CD14-positive monocyte (primary cell): Measurements from ENCODE around the gene MCL1. TPM values are rescaled to one million over a fixed set of nuclear protein-coding genes. Genes with fewer than 3 reads are reported as not detected.

Experiments used
- DNase-seq, 3 donors: peaks; one replicate each; pipeline ENCODE4 v3.0.0-alpha.2; 2011 to 2022
- H2AFZ ChIP-seq: 2 replicates; pipeline ENCODE4 v1.6.0; 2012; ENCODE audit warnings: mild to moderate bottlenecking, low read depth, low read length, inconsistent platforms; ENCODE audit not compliant: insufficient read depth, poor library complexity, severe bottlenecking
- H3K27ac ChIP-seq, 2 donors: 1 replicate in 1 of 2; 2 replicates in 1 of 2; pipeline ENCODE4 v1.5.1; 2012 to 2013; ENCODE audit warnings: low read length in 2 of 2, control low read depth in 1 of 2, inconsistent platforms in 1 of 2, low read depth in 1 of 2, mild to moderate bottlenecking in 1 of 2
- H3K27me3 ChIP-seq, 2 donors: one replicate each; pipeline versions ENCODE4 v1.6.0 to v1.6.1; 2011 to 2013; ENCODE audit warnings: low read length in 2 of 2; ENCODE audit not compliant: control insufficient read depth in 2 of 2, insufficient read depth in 2 of 2
- H3K36me3 ChIP-seq, 2 donors: replicated peaks in 1 of 2; 1 replicate in 1 of 2; 2 replicates in 1 of 2; pipeline versions ENCODE4 v1.5.1 to v1.6.1; 2012 to 2013; ENCODE audit warnings: low read length in 2 of 2, control low read depth in 1 of 2, inconsistent platforms in 1 of 2, mild to moderate bottlenecking in 1 of 2; ENCODE audit not compliant: insufficient read depth in 2 of 2, control insufficient read depth in 1 of 2
- H3K4me1 ChIP-seq, 2 donors: 1 replicate in 1 of 2; 2 replicates in 1 of 2; pipeline versions ENCODE4 v1.5.1 to v1.6.1; 2012 to 2013; ENCODE audit warnings: low read length in 2 of 2, control low read depth in 1 of 2, inconsistent platforms in 1 of 2, mild to moderate bottlenecking in 1 of 2, moderate library complexity in 1 of 2; ENCODE audit not compliant: insufficient read depth in 2 of 2, control insufficient read depth in 1 of 2
- H3K4me2 ChIP-seq: replicated peaks from 2 replicates; pipeline ENCODE3; 2012; ENCODE audit warnings: low read length, moderate library complexity, mild to moderate bottlenecking; ENCODE audit not compliant: poor library complexity, severe bottlenecking; ENCODE audit errors: extremely low read depth
- H3K4me3 ChIP-seq, 3 experiments: fragments of 200-600 bp in 1 of 3; sonication (generic) in 1 of 3; replicated peaks in 1 of 3; 1 replicate in 2 of 3; 2 replicates in 1 of 3; pipeline ENCODE4 v1.5.1; 2011 to 2013; ENCODE audit warnings: low read length in 3 of 3, mild to moderate bottlenecking in 3 of 3, control low read depth in 2 of 3, low read depth in 2 of 3, inconsistent platforms in 1 of 3, moderate library complexity in 1 of 3
- H3K79me2 ChIP-seq: 2 replicates; pipeline ENCODE4 v1.6.0; 2012; ENCODE audit warnings: mild to moderate bottlenecking, control low read depth, inconsistent platforms, low read length, moderate library complexity; ENCODE audit not compliant: insufficient read depth
- H3K9ac ChIP-seq: 2 replicates; pipeline ENCODE4 v1.6.0; 2017; ENCODE audit warnings: low read length, mild to moderate bottlenecking; ENCODE audit not compliant: insufficient read depth, poor library complexity, severe bottlenecking
- H3K9me3 ChIP-seq, 2 donors: replicated peaks in 1 of 2; 1 replicate in 1 of 2; 2 replicates in 1 of 2; pipeline versions ENCODE4 v1.5.1 to v1.6.1; 2012 to 2013; ENCODE audit warnings: low read length in 2 of 2, control low read depth in 1 of 2; ENCODE audit not compliant: control insufficient read depth in 1 of 2, insufficient read depth in 1 of 2
- H4K20me1 ChIP-seq: 2 replicates; pipeline ENCODE4 v1.6.0; 2012; ENCODE audit warnings: mild to moderate bottlenecking, low read length, control low read depth, moderate library complexity; ENCODE audit not compliant: insufficient read depth
- H3K27ac Mint-ChIP-seq, 7 donors: one replicate each; pipeline ENCODE4 v1.8.0; 2020; ENCODE audit warnings: mild to moderate bottlenecking in 7 of 7, mixed read lengths in 7 of 7, moderate library complexity in 6 of 7, inconsistent platforms in 2 of 7
- H3K27me3 Mint-ChIP-seq, 3 donors: one replicate each; pipeline ENCODE4 v1.8.0; 2021 to 2022; ENCODE audit warnings: low read depth in 3 of 3, mild to moderate bottlenecking in 3 of 3, mixed read lengths in 3 of 3, moderate library complexity in 3 of 3, inconsistent platforms in 1 of 3
- H3K36me3 Mint-ChIP-seq, 2 donors: one replicate each; pipeline ENCODE4 v1.8.0; 2020; ENCODE audit warnings: mixed read lengths in 2 of 2, inconsistent platforms in 1 of 2, mild to moderate bottlenecking in 1 of 2
- H3K4me1 Mint-ChIP-seq: one replicate; pipeline ENCODE4 v1.8.0; 2020; ENCODE audit warnings: mild to moderate bottlenecking, mixed read lengths
- H3K4me3 Mint-ChIP-seq, 2 donors: one replicate each; pipeline ENCODE4 v1.8.0; 2020; ENCODE audit warnings: mild to moderate bottlenecking in 2 of 2, mixed read lengths in 2 of 2, moderate library complexity in 1 of 2
- H3K9me3 Mint-ChIP-seq, 7 donors: one replicate each; pipeline ENCODE4 v1.8.0; 2020 to 2022; ENCODE audit warnings: mixed read lengths in 7 of 7, mild to moderate bottlenecking in 6 of 7, moderate library complexity in 6 of 7, inconsistent platforms in 2 of 7
- WGBS: methylation state at CpG from one replicate; pipeline ENCODE4 v1.1.5; 2013; ENCODE audit warnings: missing lambda C conversion rate; ENCODE audit not compliant: insufficient coverage; 5-methylcytosine and 5-hydroxymethylcytosine counted together
- intact Hi-C, 2 donors: fragments of 100-400 bp; cut with micrococcal nuclease; formaldehyde crosslinking; loops; one replicate each; pipeline versions ENCODE4 v1.15.0 to v1.15.1; 2023
- polyA plus RNA-seq, 3 donors: library from polyadenylated mRNA; depleted of rRNA in 1 of 3; unstranded in 2 of 3; stranded (reverse) in 1 of 3; fragments of 300-500 nt in 2 of 3; fragments of >200 nt in 1 of 3; fragmentation: Illumina TruSeq in 2 of 3; gene quantifications; 1 replicate in 2 of 3; 2 replicates in 1 of 3; pipeline ENCODE4 v1.2.3, GENCODE V29; 2012 to 2021
- TF ChIP-seq, protein P1 (sequence below): fragments of 200-600 bp; IDR thresholded peaks from one replicate; pipeline ENCODE4 v1.8.0; 2022; ENCODE audit warnings: antibody characterized with exemption, mild to moderate bottlenecking

Gene MCL1
- polyA plus RNA-seq, 3 donors: 287 to 2,076 (median 301) TPM

- H2AFZ ChIP-seq: no peak overlapping the region
- Mint-ChIP-seq H3K9me3 (peaks cover 0 to 2% (median 0%) of the 10 kb centered on the region in 7 donors), H3K4me1 (peaks cover 27% of the 10 kb centered on the region), H3K4me3 (no peak overlapping the region), H3K27me3 (peaks cover 0 to 1% (median 0%) of the 10 kb centered on the region in 3 donors), H3K36me3 (peaks cover 12 to 21% of the 10 kb centered on the region in 2 donors), H3K27ac (no peak overlapping the region)
- no peaks in the 10 kb centered on the region for H3K9me3 ChIP-seq
- intact Hi-C loops: no loop called here
- no peaks in the 10 kb centered on the region for H3K79me2 ChIP-seq
- no peak overlapping the region for H3K9ac ChIP-seq
- no peak overlapping the region for H3K4me3 ChIP-seq
- no CpG with 5 or more reads among the region's 3 CpGs for WGBS
- no peak overlapping the region for H3K4me2 ChIP-seq
- H3K4me1 ChIP-seq: peaks cover 16% of the 10 kb centered on the region in 2 donors
- no peak for DNase-seq
- H4K20me1 ChIP-seq: no peaks in the 10 kb centered on the region
- H3K27me3 ChIP-seq: no peaks in the 10 kb centered on the region
- TF ChIP-seq, protein P1, sequence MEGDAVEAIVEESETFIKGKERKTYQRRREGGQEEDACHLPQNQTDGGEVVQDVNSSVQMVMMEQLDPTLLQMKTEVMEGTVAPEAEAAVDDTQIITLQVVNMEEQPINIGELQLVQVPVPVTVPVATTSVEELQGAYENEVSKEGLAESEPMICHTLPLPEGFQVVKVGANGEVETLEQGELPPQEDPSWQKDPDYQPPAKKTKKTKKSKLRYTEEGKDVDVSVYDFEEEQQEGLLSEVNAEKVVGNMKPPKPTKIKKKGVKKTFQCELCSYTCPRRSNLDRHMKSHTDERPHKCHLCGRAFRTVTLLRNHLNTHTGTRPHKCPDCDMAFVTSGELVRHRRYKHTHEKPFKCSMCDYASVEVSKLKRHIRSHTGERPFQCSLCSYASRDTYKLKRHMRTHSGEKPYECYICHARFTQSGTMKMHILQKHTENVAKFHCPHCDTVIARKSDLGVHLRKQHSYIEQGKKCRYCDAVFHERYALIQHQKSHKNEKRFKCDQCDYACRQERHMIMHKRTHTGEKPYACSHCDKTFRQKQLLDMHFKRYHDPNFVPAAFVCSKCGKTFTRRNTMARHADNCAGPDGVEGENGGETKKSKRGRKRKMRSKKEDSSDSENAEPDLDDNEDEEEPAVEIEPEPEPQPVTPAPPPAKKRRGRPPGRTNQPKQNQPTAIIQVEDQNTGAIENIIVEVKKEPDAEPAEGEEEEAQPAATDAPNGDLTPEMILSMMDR: no peak
- no peaks in the 10 kb centered on the region for H3K36me3 ChIP-seq
- no peak overlapping the region for H3K27ac ChIP-seq
Observed at GRCh38 chr1:150596976-150597375, 17.6 kb upstream of the MCL1 start.

DNA sequence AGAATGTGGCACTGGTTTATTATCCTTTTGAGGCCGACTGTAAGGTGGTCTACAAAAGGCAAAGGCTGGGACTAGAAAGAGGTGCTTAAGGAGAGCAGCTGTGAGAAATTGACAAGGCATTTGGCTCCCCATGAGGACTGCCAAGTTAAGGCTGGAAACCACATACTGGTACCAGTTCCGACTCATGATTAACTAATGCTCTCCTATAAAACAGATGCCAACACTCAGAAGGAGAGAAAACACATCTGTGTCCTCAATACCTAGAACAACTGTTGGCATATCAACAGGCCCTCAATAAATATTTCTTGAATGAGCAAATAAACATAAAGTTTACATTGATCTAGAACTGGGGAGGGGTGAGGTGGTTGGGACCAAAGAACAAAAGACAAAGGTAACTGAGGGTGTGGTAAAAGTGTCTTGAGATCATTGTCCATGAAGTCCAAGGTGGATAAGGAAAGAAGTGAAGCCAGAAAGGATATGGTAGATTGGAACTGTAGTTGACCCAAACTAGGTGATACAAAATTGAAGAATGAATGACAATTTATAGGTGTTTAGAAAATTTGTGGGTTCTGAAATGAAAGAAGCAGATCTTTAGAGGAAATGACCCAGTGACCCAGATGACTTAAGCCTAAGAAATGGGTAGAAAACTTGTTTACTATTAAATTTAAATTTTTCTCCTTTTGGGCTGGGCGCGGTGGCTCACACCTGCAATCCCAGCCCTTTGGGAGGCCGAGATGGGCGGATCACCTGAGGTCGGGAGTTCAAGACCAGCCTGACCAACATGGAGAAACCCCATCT lies 16.9 kb upstream of the MCL1 start:
- H3K79me2 ChIP-seq: no peaks in the 10 kb centered on the region
- H3K27ac ChIP-seq: no peak overlapping the region
- 75% methylated on average over 1 of the region's 7 CpGs for WGBS
- no peaks in the 10 kb centered on the region for H3K36me3 ChIP-seq
- Mint-ChIP-seq H3K36me3 (peaks cover 14 to 21% of the 10 kb centered on the region in 2 donors), H3K27me3 (peaks cover 0 to 1% (median 0%) of the 10 kb centered on the region in 3 donors), H3K4me3 (no peak overlapping the region), H3K27ac (peak overlapping the region in 2 of 7 donors; percentile 33 to 55), H3K4me1 (peaks cover 30% of the 10 kb centered on the region), H3K9me3 (peaks cover 0 to 2% (median 0%) of the 10 kb centered on the region in 7 donors)
- H3K4me2 ChIP-seq: no peak overlapping the region
- H3K9me3 ChIP-seq: no peaks in the 10 kb centered on the region
- DNase-seq: no peak
- H2AFZ ChIP-seq: no peak overlapping the region
- no peak overlapping the region for H3K9ac ChIP-seq
- peaks cover 18 to 19% of the 10 kb centered on the region in 2 donors for H3K4me1 ChIP-seq
- H4K20me1 ChIP-seq: no peaks in the 10 kb centered on the region
- H3K4me3 ChIP-seq: no peak overlapping the region
- TF ChIP-seq, protein P1: no peak
- intact Hi-C loops: no loop called here
- H3K27me3 ChIP-seq: no peaks in the 10 kb centered on the region
